Neuron (in vitro differentiated cells): ENCODE measurements around the gene EPYC.

ENCODE experiments used
- H2AFZ ChIP-seq: one replicate; pipeline ENCODE4 v1.6.1; 2013; ENCODE audit warnings: low read depth, mild to moderate bottlenecking, inconsistent platforms, low read length, moderate library complexity
- H3K27me3 ChIP-seq: one replicate; pipeline ENCODE4 v1.6.1; 2013; ENCODE audit warnings: low read length; ENCODE audit not compliant: insufficient read depth
- H3K36me3 ChIP-seq: one replicate; pipeline ENCODE4 v1.6.1; 2013; ENCODE audit warnings: low read length; ENCODE audit not compliant: insufficient read depth
- H3K4me1 ChIP-seq: one replicate; pipeline ENCODE4 v1.6.1; 2013; ENCODE audit warnings: low read length; ENCODE audit not compliant: insufficient read depth
- H3K4me3 ChIP-seq: 2 replicates; pipeline ENCODE4 v1.5.1; 2013; ENCODE audit warnings: mild to moderate bottlenecking, low read length, moderate library complexity
- H3K9me3 ChIP-seq: one replicate; pipeline ENCODE4 v1.6.1; 2013; ENCODE audit warnings: low read length

Gene EPYC, protein sequence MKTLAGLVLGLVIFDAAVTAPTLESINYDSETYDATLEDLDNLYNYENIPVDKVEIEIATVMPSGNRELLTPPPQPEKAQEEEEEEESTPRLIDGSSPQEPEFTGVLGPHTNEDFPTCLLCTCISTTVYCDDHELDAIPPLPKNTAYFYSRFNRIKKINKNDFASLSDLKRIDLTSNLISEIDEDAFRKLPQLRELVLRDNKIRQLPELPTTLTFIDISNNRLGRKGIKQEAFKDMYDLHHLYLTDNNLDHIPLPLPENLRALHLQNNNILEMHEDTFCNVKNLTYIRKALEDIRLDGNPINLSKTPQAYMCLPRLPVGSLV

DNA sequence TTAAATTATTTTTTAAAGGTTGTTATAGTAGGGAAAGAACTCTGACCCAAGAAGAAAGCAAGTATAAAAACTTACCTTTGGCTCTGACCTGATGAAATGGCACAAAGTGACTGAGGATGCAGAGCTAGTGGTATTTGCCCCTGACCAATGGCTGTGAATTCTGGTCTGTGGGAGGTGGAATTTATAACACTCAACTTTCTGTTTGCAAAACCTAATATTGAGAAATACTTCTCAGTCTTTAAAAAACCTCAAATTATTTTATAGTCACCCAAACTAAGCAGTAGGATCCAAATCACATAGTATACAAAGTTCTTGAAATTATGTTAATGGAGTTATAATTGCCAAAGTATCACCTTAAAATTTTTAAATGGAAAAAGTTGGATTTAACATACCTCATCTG lies at the start of gene EPYC:
TSS of gene EPYC (minus strand) at position 101 of the 400 bp plus-strand sequence. CDS start 2,407 bp downstream, outside the sequence.
- Histone ChIP-seq H3K4me3 (no peak within 1 kb of the TSS), H3K4me1 (no peaks in the 10 kb centered on the region), H3K27me3 (no peaks in the 10 kb centered on the region), H3K36me3 (no peaks in the 10 kb centered on the region), H2AFZ (no peak within 1 kb of the TSS), H3K9me3 (no peaks in the 10 kb centered on the region)

DNA sequence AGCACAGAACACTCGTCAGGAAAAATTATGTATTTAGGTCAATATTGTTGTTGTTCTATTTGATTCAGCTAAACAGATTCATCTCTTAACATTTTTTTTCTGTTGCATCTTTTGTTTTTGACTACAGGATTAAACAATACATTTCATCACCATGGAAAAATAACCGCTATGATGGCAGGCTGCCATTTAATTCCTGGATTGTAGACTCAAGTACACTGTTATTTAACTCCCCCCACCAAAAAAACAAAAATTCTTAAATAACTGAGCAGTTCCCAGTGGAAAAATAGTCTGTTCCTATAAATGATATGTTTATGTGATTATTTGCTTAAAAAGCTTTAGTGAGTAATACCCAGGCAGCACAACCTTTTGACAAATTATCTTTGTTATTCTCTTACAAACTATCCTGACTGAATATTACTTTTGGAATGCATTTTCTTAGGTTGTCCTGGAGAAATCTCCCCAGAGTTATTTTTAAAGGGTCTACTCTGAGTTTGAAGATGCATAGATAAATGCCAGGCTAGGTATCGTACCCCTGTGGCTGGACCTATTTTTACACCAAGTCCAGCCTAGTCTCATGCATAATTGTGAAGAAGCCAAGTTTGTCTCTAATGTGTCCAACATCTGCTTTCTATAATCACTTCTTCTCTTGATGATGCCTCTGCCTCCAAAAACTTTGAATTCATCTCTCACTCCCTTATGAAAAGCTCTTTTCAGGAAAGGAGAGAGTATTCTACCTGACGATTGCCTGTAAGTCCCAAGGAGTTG lies 49.4 kb upstream of the EPYC start:
- Histone ChIP-seq H3K36me3 (no peaks in the 10 kb centered on the region), H3K27me3 (no peaks in the 10 kb centered on the region), H2AFZ (no peak overlapping the region), H3K4me1 (no peaks in the 10 kb centered on the region), H3K9me3 (no peaks in the 10 kb centered on the region), H3K4me3 (no peak overlapping the region)

DNA sequence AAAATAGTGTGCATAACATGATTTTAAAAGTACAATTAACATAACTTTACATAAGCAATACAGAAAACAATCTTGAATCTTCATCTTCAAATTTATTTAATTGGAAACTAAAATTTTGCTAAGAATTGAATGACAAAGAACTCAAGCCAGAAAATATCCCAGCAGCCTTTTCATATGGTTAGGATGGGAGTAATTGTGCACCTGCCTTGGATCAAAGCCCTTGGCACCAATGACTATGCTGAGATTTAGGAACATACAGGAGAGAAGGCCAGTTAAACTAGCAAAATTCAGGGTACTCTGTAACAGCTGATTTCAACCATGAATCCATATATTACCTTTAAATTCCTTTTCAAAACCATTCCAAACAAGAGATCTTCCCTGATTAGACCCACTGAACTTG lies 47.3 kb upstream of the EPYC start:
- Histone ChIP-seq H2AFZ (no peak overlapping the region), H3K36me3 (no peaks in the 10 kb centered on the region)

DNA sequence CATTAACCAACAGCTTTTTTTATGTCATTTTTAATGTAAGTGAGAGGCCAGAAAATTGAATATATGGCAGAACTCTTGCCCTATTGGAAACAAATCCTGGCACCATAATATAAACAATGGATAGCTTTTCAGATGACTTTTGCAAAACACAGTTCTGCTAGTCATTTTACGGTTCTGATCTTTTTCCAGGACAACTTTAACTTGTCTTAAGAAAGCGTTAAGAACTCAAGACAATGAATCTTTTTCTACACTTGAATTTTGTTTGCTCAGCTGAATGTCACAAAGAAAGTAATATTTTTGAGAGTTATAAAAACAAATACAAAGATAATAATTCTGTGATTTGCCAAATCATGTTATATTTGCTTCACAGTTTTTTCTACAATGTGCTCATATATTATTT lies 39.8 kb upstream of the EPYC start:
- H3K36me3 ChIP-seq: no peaks in the 10 kb centered on the region
- no peaks in the 10 kb centered on the region for H3K27me3 ChIP-seq
- H3K4me1 ChIP-seq: peaks cover 4% of the 10 kb centered on the region
- no peak overlapping the region for H2AFZ ChIP-seq
- H3K9me3 ChIP-seq: no peaks in the 10 kb centered on the region
- no peak overlapping the region for H3K4me3 ChIP-seq

More for the DNA sequence above, 47.3 kb upstream of the EPYC start:
- H3K4me3 ChIP-seq: no peak overlapping the region
- no peaks in the 10 kb centered on the region for H3K4me1 ChIP-seq
- no peaks in the 10 kb centered on the region for H3K9me3 ChIP-seq
- no peaks in the 10 kb centered on the region for H3K27me3 ChIP-seq

DNA sequence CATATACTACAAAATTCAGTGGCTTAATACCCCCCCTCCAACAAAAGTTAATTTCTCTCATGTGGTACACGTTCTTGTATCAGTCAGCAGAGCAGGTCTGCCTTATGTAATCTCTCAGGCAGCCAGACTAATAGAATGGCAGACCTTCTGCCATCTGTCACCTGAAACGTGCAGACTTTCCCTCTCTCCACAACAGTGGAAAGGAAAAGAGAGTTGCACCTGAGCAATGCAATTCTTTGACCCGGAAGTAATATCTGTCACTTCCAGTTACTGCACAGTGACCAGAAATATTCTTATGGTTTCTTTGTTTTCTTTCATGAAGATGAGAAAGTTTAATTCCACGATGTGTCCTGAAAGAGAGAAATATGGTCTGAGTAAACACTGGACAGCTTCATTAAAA lies 38.6 kb upstream of the EPYC start:
- peaks cover 4% of the 10 kb centered on the region for H3K4me1 ChIP-seq

DNA sequence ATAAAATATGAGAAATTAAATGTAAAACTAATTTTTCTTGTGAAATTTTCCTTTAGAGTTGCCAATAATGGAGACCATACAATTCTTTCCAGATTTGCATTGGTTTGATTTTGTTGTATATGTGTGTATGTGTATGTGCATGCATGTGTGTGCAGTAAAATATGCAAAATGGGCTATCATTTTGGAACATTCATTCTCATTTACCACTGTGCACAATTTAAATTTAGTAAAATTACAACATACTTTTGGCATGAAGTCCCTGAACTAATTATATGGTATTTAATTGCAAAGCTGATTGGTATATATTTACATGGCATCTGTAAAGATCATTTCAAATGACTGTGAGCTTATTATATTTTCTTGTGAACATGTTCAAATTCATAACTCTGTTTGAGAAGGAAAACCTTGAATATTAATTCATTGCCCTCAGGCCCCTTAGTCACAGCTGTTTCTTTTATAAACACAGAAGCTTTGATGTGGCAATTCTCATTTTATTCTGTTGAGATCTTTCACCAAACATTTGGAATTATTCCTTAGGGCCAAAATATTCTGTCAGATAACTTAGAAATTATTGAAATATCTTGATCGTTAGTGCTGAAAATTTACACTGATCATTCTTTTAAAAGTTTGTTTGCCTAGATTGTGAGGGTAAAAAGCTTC lies 35.5 kb upstream of the EPYC start:
- Histone ChIP-seq H3K36me3 (no peaks in the 10 kb centered on the region), H2AFZ (no peak overlapping the region), H3K9me3 (no peaks in the 10 kb centered on the region), H3K4me1 (peaks cover 4% of the 10 kb centered on the region), H3K27me3 (no peaks in the 10 kb centered on the region), H3K4me3 (no peak overlapping the region)

More for the DNA sequence above, 38.6 kb upstream of the EPYC start:
- no peaks in the 10 kb centered on the region for H3K27me3 ChIP-seq
- no peaks in the 10 kb centered on the region for H3K36me3 ChIP-seq
- no peak overlapping the region for H2AFZ ChIP-seq
- no peaks in the 10 kb centered on the region for H3K9me3 ChIP-seq
- no peak overlapping the region for H3K4me3 ChIP-seq

DNA sequence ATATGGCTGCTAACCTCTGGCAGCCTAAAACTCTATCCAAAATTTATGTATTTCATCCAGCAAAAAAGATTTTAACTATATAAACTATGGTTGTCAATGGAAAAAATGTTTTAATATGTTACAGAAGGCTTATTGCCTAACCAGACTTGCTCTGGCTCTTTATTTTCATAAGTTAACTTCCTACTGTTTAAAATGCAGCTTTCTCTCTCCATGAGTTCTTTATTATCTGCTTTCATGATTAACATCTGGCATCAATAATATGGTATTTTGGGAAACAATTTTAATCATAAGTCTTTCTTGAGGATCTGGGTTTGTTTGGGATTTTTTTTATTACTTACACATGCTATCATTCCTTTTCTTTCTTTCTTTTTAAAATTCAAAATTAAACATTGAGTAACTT lies 32.5 kb upstream of the EPYC start:
- Histone ChIP-seq H3K36me3 (no peaks in the 10 kb centered on the region), H3K27me3 (no peaks in the 10 kb centered on the region), H3K4me1 (no peaks in the 10 kb centered on the region), H3K4me3 (no peak overlapping the region), H3K9me3 (no peaks in the 10 kb centered on the region), H2AFZ (no peak overlapping the region)

DNA sequence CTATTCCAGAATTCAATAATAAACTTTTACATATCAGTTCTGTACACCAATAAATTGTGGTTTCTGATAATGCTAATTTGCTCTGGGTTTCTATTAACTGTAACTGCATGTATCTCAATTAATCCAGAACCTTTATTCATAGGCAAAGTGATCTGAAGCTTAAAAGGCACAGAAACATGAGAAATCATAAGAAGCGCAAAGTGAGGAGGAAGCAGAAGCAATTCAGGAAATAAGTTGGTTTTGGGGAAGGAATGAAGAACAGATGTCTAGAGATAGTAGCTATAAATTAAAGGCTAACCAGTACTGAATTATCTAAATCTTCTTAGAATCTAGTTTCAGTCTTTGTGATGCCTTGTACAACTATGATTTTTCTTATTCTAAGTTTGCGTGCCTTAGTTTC lies 28.5 kb upstream of the EPYC start:
- Histone ChIP-seq H2AFZ (no peak overlapping the region), H3K9me3 (no peaks in the 10 kb centered on the region), H3K4me1 (no peaks in the 10 kb centered on the region), H3K4me3 (no peak overlapping the region), H3K36me3 (no peaks in the 10 kb centered on the region), H3K27me3 (no peaks in the 10 kb centered on the region)

DNA sequence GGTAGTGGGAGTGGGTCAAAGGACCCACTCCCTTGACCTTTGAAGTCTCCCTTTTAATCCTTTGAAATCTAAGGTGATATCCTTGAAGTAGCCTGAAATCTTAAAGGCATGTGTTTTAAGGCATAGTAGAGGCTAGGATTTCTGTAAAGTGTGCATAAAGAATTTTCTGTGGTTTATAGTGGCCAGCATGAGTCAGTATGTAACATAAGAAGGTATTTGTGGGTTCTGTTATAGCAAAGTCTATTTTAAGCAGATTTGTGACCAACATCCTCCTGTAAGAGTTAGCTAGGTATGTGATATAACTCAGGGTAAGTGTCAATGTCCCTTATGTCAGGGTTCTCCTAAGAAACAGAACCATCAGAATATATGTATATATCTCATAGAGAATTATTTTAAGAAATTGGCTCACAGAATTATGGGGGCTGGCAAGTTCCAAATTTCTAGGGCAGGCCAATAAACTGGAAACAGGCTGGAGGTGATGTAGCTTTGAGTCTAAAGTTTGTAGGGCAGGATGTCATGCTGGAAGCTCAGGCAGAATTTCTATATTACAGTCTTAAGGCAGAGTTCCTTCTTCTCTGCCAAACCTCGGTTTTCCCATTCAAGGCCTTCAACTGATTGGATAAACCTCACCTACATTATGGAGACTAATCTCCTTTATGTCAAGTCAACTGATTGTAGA lies 18.7 kb upstream of the EPYC start:
- Histone ChIP-seq H3K9me3 (no peaks in the 10 kb centered on the region), H2AFZ (no peak overlapping the region), H3K36me3 (no peaks in the 10 kb centered on the region), H3K4me3 (no peak overlapping the region), H3K4me1 (no peaks in the 10 kb centered on the region), H3K27me3 (no peaks in the 10 kb centered on the region)

DNA sequence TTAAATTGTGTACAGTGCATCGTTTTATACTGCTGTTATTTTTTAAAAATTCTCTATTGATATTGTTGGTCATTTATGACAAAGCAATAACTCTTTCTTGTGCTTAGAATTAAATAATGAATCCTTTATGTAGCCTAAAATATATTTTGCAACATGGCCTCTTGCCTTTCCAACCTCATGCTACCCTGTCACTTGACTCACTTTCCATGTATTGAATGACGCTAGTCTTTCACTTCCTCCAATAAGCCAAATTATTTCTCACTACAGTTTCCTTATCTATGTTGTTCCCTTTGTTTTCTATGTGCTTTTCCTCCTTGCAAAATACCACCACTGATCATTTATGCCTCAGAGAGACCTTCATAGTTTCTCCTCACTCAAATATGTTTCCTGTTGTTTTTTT lies 16.3 kb upstream of the EPYC start:
- no peaks in the 10 kb centered on the region for H3K36me3 ChIP-seq
- no peak overlapping the region for H2AFZ ChIP-seq
- H3K27me3 ChIP-seq: no peaks in the 10 kb centered on the region
- no peaks in the 10 kb centered on the region for H3K9me3 ChIP-seq
- no peak overlapping the region for H3K4me3 ChIP-seq
- H3K4me1 ChIP-seq: no peaks in the 10 kb centered on the region

DNA sequence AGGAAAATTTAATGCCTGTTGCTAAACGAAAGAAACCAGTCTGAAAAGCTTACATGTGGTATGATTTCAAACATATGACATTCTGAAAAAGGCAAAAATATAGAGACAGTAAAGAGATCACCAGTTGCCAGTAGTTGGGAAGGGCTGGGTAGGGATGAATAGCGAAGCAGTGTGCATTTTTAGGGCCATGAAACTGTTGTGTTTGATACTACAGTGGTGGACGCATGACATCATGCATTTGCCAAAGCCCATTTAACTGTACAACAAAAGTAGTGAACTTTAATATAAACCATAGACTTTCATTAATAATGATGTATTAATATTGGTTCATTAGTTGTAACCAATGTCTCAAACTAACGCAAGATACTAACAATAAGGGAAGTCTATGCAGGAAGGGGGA lies 14.7 kb upstream of the EPYC start:
- Histone ChIP-seq H2AFZ (no peak overlapping the region), H3K36me3 (no peaks in the 10 kb centered on the region), H3K9me3 (no peaks in the 10 kb centered on the region), H3K27me3 (no peaks in the 10 kb centered on the region), H3K4me3 (no peak overlapping the region), H3K4me1 (no peaks in the 10 kb centered on the region)

DNA sequence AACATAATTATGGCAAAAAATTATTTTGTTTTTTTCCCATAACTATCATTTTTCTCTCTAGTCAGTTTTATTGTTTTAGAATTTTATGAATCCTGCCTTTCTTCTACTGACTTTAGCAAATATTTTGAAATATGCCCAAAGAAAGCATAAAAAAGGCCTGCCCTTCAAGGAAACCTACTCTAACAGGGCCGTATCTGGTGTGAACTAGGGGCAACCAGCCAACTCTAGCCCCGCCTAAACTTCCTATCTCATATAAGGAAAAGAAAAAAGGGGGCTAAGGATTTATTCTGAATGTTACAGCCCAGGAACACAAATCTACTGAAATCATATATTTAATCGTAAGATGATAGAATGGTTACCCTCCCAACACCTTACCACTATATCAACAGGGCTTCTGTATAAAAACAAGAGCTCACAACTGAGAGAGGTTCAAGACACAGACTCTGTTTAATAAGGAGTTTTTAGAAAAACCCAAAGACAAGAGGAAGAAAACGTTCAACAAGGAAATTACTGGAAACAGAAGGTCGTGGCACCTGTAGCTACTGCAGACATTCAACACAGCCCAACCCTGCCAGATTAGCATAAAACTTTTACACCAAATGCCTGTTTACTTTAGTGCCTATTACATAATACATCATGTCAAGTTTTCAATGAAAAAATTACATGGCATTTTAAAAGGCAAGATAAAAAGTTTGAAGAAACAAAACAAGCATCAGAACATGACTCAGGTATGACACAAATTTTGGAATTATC lies 12.9 kb upstream of the EPYC start:
- Histone ChIP-seq H3K27me3 (no peaks in the 10 kb centered on the region), H3K4me1 (no peaks in the 10 kb centered on the region), H3K36me3 (no peaks in the 10 kb centered on the region), H3K9me3 (no peaks in the 10 kb centered on the region), H3K4me3 (no peak overlapping the region), H2AFZ (no peak overlapping the region)
